Measurements from ENCODE around the gene PPARA.
"Not testable (repeated sequence)": the region's sequence is repeated elsewhere in the genome, so short reads cannot be mapped to it uniquely, and the experiment has no call there.

Gene PPARA

DNA sequence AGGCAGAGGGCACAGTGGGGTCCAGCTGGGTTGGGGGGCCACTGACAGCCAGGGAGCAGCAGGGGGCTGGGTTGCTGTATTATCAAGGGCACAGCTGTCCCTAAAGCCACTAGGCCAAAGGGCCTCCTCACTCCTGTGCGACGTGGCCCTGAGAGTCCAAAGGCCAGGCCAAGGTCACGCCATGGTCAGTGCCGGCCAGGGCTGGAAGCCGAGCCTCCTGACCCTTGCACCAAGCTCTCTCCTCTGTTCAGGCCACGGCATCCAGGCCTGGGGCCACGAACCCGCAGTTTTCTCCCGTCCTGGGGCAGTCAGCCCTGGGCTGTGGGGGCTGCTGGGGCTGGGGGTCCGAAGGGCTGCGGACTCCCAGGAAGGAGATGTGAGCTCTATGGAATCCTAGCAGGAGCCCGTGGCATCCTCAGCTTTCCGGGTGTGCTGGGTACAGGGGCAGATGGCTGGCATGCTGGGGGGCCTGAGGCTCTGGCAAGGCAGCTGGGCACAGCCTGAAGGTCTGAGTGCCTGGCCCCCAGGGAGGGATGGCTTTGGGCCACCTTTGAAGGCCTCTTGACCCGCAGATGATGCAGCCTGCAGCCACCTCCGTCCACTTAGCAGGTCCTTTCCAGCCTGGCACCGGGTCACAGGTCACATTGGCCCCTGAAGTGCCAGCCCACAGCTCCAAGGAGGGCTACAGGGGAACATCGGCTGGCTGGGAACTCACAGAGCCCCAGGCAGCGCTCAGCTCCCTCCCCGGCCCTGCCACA lies 17.3 kb upstream of the PPARA start:
- no peak for DNase-seq (ENCODE audit: insufficient read length)
- no peak for FAIRE-seq
- TF ChIP-seq POLR2AphosphoS5 (IDR thresholded peaks at IDR 0.05; ENCODE audit: low read depth, low read length) (no peak), TAF1 (IDR thresholded peaks at IDR 0.05; ENCODE audit: borderline replicate concordance, low read depth, low read length) (no peak), POLR2A (IDR thresholded peaks at IDR 0.05; ENCODE audit: low read depth, low read length) (no peak)

DNA sequence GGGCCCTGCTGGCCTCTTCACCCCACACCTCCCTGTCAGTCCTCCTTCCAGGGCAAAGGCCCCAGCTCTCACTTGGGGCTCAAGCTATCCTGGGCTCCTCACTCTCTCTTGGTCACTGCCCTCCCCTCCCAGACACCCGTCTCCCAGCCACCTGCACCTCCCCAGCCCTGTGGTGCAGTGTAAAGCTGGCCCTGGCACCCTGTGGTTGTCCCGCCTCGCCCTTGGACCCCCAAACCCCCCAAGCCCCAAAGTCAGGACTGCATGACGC lies 16.8 kb upstream of the PPARA start:
- DNase-seq (ENCODE audit: insufficient read length) (no peak), FAIRE-seq (no peak)
- TF ChIP-seq POLR2A (IDR thresholded peaks at IDR 0.05; ENCODE audit: low read depth, low read length) (no peak), TAF1 (IDR thresholded peaks at IDR 0.05; ENCODE audit: borderline replicate concordance, low read depth, low read length) (no peak), POLR2AphosphoS5 (IDR thresholded peaks at IDR 0.05; ENCODE audit: low read depth, low read length) (no peak)

DNA sequence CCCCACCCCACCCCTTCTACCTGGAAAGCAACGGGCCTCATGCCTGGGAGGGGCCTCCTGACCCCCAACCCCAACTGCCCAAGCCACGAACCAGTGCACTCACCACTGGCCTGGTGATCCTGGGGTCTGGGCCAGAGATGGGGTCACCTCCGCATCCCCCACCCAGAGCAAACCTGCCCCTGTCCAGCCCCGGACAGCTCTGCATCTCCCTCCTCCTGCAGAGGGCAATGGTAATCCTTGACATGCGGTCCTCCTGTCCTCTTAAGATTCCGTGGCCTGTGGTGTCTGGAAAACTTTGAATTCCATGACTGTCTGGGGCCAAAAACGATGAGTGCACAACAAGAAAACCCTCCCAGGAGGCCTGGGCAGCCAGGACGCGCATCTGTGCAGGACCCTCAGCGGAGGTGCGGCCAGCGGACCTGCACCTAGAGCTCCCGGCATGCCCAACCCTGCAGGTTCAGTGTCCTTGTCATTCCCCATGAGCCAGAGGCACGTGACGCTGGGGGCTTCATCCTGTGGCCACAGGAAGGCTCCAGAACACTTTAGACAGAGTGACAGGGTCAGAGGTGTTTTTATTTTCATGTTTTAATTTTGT lies 16.1 kb upstream of the PPARA start:
- no peak for TF ChIP-seq POLR2A (IDR thresholded peaks at IDR 0.05; ENCODE audit: low read depth, low read length)
- no peak for TF ChIP-seq TAF1 (IDR thresholded peaks at IDR 0.05; ENCODE audit: borderline replicate concordance, low read depth, low read length)
- TF ChIP-seq POLR2AphosphoS5 (IDR thresholded peaks at IDR 0.05; ENCODE audit: low read depth, low read length) = no peak

DNA sequence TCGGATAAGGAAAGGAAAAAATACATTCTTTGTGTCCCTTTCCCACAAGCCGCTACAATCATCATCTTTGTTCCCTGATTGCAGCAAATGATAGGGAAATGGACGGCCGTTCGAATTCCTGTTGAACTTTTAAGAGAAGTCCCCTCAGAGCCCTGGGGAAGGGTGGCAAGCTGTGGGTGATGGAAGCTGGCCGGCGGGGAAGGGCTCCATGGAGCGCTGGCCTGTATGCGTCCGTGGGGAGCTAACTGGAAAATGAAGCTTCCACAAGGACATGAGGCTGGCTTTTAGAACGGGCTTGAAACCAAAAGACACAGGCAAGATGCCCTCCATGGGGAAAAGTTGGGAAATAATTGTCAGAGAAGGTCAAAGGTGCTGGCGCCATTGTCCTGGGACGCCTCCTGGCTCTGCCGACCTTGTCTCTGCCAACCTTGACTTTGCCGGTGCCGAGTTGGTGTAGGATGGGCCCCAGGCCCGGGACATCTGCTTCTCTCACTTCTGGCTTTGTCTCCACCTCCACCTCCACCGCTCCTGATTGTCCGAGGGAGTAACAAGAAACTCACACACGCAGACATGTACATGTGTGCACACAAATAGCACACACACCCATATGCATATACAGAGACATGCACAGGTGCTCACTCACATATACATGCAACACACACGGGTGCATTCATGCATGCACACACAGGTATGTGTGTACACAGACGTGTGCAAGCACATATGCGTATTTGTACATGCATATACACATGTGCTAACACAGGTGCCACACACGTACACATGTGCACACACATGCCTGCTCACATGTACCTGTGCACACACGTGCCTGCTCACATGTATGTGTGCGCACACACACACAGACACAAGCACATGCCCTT lies 14.5 kb upstream of the PPARA start:
- FAIRE-seq (no peak), DNase-seq (ENCODE audit: insufficient read length) (no peak)
- TF ChIP-seq POLR2AphosphoS5 (IDR thresholded peaks at IDR 0.05; ENCODE audit: low read depth, low read length) (no peak), TAF1 (IDR thresholded peaks at IDR 0.05; ENCODE audit: borderline replicate concordance, low read depth, low read length) (no peak), POLR2A (IDR thresholded peaks at IDR 0.05; ENCODE audit: low read depth, low read length) (no peak)

More for the DNA sequence above, 16.1 kb upstream of the PPARA start:
- no peak for DNase-seq (ENCODE audit: insufficient read length)
- FAIRE-seq = no peak

DNA sequence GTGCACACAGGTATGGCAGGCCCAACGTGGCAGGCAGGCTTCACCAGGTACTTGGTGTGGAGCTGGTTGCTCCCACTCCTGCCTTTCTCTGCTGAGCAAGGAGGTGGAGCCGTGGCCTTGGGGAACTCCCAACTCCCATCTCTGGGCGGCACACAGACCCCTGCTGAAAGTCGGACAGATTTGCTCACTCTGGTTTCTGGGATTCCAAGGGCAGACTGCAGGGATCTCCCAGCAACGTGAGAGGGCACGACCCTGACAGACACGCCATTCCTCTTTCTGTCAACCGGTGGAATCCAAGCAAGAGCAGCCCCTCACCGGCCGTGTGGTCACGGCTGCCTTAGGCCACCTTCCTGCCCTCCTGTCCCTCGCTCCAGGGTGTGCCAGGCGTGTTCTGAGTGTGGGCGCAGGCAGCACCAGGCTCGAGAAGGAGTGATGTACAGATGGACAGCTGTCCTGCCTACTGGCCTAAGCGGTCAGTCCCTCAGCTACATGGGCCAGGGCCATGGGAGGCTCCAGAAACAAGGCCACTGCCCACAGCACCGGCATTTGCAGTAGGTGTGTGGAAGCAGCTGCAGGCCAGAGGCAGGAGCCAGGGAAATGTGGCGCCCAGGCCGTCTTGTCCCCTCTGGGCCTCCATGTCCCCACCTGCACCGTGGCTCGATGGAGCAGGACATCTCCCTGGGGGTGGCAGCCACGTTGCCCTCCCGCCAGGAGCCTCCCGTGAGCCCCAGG lies 13.7 kb upstream of the PPARA start:
- no peak for DNase-seq (ENCODE audit: insufficient read length)
- FAIRE-seq = no peak
- TF ChIP-seq POLR2A (IDR thresholded peaks at IDR 0.05; ENCODE audit: low read depth, low read length) (no peak), POLR2AphosphoS5 (IDR thresholded peaks at IDR 0.05; ENCODE audit: low read depth, low read length) (no peak), TAF1 (IDR thresholded peaks at IDR 0.05; ENCODE audit: borderline replicate concordance, low read depth, low read length) (no peak)

DNA sequence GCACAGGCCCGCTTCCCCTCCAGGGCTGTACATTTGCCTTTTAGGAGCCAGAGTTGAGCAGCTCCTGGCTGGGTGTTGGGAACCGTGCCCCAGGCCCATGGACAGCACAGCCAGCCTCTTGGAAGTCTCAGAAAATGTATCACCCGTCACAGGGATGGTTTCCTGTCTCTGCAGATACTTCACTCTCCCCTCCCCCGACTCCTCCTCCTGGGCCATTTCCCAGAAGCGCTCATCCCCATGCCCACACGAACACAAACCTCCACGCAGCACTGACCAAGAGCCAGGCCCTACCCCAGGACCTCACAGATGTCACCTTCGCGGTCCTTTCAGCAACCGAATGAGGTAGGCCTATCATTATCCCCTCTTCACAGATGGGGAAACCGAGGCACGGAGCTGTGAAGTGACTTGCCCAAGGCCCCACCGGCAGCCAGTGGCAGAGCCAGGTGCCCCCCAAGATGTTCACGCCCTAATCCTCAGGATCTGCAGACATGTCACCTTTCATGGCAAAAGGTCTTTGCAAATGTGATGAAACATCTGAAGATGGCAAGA lies 13.0 kb upstream of the PPARA start:
- FAIRE-seq (no peak), DNase-seq (ENCODE audit: insufficient read length) (no peak)
- TF ChIP-seq POLR2AphosphoS5 (IDR thresholded peaks at IDR 0.05; ENCODE audit: low read depth, low read length) = no peak
- TF ChIP-seq TAF1 (IDR thresholded peaks at IDR 0.05; ENCODE audit: borderline replicate concordance, low read depth, low read length) = no peak
- no peak for TF ChIP-seq POLR2A (IDR thresholded peaks at IDR 0.05; ENCODE audit: low read depth, low read length)

DNA sequence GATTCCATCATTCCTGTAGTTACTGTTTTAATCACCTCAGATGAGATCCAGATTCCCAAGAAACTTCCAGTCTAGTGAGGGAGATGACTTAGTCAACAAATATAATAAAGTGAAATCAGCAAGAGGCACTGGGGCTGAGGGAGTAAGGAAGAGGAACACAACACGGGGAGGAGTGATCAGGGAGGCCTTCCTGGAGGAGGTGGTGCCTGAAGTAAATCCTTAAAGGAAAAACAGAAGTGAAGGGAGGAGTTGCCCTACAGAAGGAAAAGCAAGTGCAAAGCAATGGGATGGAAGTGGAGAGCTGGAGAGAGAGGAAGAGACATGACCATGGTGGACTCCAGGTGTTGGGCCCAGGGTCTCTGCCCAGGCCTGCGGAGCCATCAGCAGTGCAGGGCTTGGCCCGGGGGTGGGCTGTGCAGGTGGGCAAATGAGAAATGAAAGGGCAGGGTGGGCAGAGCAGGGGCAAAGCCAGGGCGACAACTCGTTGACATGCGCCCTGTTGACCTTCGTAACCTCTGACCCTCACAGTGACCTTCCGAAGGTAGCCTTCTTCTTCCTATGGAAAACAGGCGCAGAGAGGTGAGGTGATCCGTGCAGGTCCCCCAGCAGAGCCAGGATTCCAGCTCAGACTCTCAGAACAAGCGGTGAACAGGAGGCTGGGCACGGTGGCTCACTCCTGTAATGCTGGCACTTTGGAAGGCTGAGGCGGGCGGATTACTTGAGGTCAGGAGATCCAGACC lies 12.1 kb upstream of the PPARA start:
- TF ChIP-seq TAF1 (IDR thresholded peaks at IDR 0.05; ENCODE audit: borderline replicate concordance, low read depth, low read length) = no peak
- DNase-seq (ENCODE audit: insufficient read length) = no peak

DNA sequence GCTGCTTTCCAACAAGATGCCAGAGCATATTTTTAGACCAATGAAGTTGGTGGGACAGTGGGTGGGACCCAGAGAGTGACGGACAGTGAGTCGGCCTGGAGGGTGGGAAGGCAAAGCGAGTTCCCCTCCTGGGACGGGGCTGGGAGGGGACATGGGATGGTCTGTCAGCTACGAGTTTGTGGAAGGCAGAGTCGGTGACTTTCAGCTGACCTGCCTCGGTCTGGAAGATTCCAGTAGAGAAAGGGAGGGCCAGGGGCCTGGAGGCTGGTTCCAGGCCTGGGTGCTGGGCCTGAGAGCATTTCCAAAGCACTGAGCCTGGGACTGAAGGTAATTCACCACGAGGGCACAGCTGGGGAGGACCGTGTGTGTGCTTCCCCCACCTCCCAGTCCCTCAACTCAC lies 10.9 kb upstream of the PPARA start:
- not testable (repeated sequence) for FAIRE-seq; DNase-seq (ENCODE audit: insufficient read length)

More for the DNA sequence above, 12.1 kb upstream of the PPARA start:
- no peak for FAIRE-seq

DNA sequence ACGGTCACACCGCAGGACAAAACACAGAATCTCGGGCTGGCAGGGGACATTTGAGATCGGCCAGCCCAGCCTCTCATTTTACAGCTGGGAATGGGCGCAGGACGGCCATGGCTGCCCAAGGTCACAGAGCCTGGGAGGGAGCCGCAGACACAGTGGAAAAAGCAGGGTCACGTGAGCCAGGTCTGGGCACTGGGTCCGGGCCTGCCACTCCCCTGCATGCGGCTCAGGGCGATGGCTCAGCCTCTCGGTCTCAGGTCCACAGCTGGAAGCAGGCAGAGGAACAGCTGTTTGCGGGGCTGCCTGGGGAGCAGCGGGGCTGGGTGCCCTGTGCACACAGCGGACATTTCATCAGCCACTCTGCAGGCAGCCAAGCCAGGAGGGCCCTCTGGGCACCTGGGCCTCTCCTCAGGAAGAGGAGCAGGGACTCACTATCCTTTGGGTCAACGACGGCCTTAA lies 10.4 kb upstream of the PPARA start:
- FAIRE-seq = no peak
- no peak for DNase-seq (ENCODE audit: insufficient read length)
- no peak for TF ChIP-seq POLR2AphosphoS5 (IDR thresholded peaks at IDR 0.05; ENCODE audit: low read depth, low read length)
- no peak for TF ChIP-seq POLR2A (IDR thresholded peaks at IDR 0.05; ENCODE audit: low read depth, low read length)
- no peak for TF ChIP-seq TAF1 (IDR thresholded peaks at IDR 0.05; ENCODE audit: borderline replicate concordance, low read depth, low read length)

DNA sequence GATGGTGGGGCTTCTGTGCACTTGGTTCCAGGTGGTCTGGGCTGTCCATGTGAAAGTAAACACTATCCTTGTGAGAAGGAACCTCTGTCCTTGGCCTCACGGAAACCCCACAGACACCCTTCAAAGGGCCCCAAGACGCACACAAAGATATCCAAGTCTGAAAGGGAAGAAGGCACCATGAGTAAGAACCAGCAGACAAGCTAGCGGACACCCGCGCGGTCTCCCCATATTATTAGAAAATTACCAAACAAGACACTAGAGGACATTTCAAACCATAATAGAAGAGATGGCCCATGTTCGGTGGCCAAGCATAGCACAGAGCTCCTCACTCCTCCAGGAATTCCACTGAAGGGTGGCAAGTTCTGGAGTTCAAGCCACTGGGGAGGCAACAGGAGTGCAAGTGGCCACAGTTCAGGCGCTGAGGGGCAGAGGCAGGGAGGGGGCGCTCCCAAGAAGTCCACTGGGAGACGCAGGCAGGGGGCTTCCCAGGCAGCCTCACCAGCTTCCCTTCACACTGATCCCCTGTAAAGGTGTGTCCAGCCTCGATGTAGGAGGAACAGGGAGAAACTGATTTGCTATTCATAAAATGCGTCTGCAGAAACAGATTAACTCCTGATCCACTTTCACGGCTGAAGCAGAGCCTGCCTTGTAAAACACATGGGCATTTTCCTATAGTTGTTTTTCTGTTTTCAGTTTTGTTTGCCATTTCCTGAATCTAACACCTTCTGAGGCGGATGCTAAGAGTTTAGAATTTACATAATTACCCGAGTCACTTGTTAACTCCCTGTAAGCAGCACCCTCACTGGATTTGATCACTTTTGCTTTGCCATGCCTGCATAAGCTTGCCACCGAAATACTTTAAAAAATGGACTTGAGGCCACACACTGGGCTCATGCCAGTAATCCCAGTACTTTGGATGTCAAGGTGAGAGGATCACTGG lies 9.1 kb upstream of the PPARA start:
- FAIRE-seq = no peak
- no peak for DNase-seq (ENCODE audit: insufficient read length)

More for the DNA sequence above, 9.1 kb upstream of the PPARA start:
- TF ChIP-seq TAF1 (IDR thresholded peaks at IDR 0.05; ENCODE audit: borderline replicate concordance, low read depth, low read length) (no peak), POLR2AphosphoS5 (IDR thresholded peaks at IDR 0.05; ENCODE audit: low read depth, low read length) (no peak), POLR2A (IDR thresholded peaks at IDR 0.05; ENCODE audit: low read depth, low read length) (no peak)

Measured in GM12892 (cell line).